ENCODE data around the gene ESRRB.

DNA sequence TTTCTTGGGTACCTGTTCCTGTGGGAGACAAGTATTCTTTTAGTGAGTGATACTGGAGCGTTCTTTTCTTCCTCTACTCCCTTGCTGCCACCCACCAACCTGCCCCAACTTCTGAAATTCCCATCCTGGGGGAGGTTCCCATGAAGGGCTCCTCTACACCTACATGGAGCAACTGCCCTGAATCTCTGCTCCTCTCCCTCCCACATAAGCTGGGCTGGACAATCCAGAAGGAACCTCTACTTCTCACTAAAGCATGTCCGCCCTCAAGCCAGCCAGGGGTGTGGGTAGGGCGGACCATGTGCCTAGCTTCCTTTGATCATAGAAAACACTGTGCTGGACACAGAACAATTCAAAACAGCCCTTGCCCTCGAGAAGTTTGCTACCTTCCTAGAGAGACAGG, 25.9 kb upstream of the ESRRB start:
- TF ChIP-seq CTCF (IDR thresholded peaks at IDR 0.05): no peak
- no peak for TF ChIP-seq POLR2A (IDR thresholded peaks at IDR 0.05)

Measured in heart left ventricle (tissue), 13 donors.